Tibial artery (tissue), 4 donors: ENCODE results near the gene RPIA.

Experiments used
- DNase-seq, 2 donors: peaks; one replicate each; pipeline ENCODE4 v3.0.0-alpha.2; 2019
- H3K27ac ChIP-seq, 2 donors: fragments of 200-600 bp; sonication (generic) in 1 of 2; 1 replicate in 1 of 2; 2 replicates in 1 of 2; pipeline ENCODE4 v1.5.1; 2018 to 2019; ENCODE audit warnings: mild to moderate bottlenecking in 1 of 2
- H3K27me3 ChIP-seq, 2 donors: fragments of 200-600 bp; sonication (generic) in 1 of 2; one replicate each; pipeline versions ENCODE4 v1.5.1 to v1.6.0; 2016 to 2019
- H3K36me3 ChIP-seq, 3 donors: fragments of 200-600 bp; sonication (generic) in 2 of 3; one replicate each; pipeline ENCODE4 v1.5.1; 2016 to 2019; ENCODE audit warnings: mild to moderate bottlenecking in 2 of 3
- H3K4me1 ChIP-seq, 4 donors: fragments of 200-600 bp; sonication (generic) in 2 of 4; 1 replicate in 3 of 4; 2 replicates in 1 of 4; pipeline ENCODE4 v1.5.1; 2016 to 2019
- H3K4me3 ChIP-seq, 2 donors: fragments of 200-600 bp; sonication (generic) in 1 of 2; 1 replicate in 1 of 2; 2 replicates in 1 of 2; pipeline ENCODE4 v1.5.1; 2018 to 2019; ENCODE audit warnings: mild to moderate bottlenecking in 2 of 2
- H3K9me3 ChIP-seq, 3 donors: fragments of 200-600 bp; sonication (generic) in 1 of 3; one replicate each; pipeline ENCODE4 v1.5.1; 2016 to 2019
- intact Hi-C: fragments of 100-400 bp; cut with DNase I; formaldehyde crosslinking; loops from one replicate; pipeline ENCODE4 v1.15.0; 2023; ENCODE audit warnings: low total_unique reads
- TF ChIP-seq, protein P1 (sequence below), 2 experiments: fragments of 200-600 bp in 1 of 2; fragments of 450-650 bp in 1 of 2; IDR thresholded peaks; one replicate each; pipeline ENCODE4 v1.5.1; 2017 to 2019; ENCODE audit warnings: antibody characterized with exemption in 2 of 2, mild to moderate bottlenecking in 1 of 2, moderate library complexity in 1 of 2

Gene RPIA

DNA sequence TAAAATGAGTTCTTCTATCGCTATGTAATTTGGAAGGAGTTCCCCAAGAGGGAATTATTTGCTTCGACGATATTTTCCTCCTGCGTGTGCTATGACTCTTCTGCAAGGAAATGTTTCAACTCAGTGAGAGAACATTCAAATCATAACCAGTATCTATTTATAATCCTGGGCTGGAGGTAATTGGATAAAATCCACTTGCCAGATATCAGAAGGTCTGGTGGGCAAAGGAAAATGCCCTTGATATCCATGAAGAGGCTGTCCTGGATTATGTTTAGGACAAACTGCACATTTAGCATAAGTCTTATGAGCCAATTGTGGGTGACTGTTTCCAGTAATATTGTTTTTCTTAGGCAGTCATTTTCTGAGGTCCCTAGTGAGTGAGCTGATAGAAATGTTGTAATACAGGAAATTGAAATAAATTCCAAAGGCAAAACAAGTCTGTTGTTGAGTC lies 17.7 kb downstream of the RPIA start:
- H3K36me3 ChIP-seq: peaks cover 3 to 5% (median 3%) of the 10 kb centered on the region in 3 donors
- TF ChIP-seq, protein P1, sequence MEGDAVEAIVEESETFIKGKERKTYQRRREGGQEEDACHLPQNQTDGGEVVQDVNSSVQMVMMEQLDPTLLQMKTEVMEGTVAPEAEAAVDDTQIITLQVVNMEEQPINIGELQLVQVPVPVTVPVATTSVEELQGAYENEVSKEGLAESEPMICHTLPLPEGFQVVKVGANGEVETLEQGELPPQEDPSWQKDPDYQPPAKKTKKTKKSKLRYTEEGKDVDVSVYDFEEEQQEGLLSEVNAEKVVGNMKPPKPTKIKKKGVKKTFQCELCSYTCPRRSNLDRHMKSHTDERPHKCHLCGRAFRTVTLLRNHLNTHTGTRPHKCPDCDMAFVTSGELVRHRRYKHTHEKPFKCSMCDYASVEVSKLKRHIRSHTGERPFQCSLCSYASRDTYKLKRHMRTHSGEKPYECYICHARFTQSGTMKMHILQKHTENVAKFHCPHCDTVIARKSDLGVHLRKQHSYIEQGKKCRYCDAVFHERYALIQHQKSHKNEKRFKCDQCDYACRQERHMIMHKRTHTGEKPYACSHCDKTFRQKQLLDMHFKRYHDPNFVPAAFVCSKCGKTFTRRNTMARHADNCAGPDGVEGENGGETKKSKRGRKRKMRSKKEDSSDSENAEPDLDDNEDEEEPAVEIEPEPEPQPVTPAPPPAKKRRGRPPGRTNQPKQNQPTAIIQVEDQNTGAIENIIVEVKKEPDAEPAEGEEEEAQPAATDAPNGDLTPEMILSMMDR (IDR thresholded peaks at IDR 0.05): no peak
- no peaks in the 10 kb centered on the region for H3K9me3 ChIP-seq
- peaks cover 0 to 11% (median 0%) of the 10 kb centered on the region in 4 donors for H3K4me1 ChIP-seq
- H3K27ac ChIP-seq: no peak overlapping the region
- intact Hi-C loops: no loop called here
- no peak for DNase-seq
- H3K27me3 ChIP-seq: no peaks in the 10 kb centered on the region
- H3K4me3 ChIP-seq: no peak overlapping the region

DNA sequence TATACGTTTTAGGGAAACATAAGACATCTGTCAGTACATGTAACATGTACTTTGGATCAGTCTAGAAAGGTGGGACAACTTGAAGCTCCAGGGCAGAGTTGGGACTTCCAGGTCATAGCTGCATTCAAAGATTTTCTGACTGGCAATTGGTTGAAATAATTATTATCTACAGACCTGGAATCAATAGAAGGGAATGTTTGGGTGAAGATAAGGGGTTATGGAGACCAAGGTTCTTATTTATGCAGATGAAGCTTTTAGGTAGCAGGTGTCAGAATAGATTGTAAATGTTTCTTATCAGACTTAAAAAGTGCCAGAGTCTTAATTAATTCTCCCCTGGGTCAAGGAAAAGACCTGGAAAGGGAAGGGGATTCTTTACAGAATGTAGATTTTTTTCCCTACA lies 19.8 kb downstream of the RPIA start:
- intact Hi-C loops: no loop called here
- H3K9me3 ChIP-seq: no peaks in the 10 kb centered on the region
- H3K36me3 ChIP-seq: no peaks in the 10 kb centered on the region
- H3K27ac ChIP-seq: no peak overlapping the region
- no peaks in the 10 kb centered on the region for H3K27me3 ChIP-seq
- TF ChIP-seq, protein P1 (IDR thresholded peaks at IDR 0.05): no peak
- no peak overlapping the region for H3K4me3 ChIP-seq
- DNase-seq: no peak
- H3K4me1 ChIP-seq: peaks cover 0 to 11% (median 0%) of the 10 kb centered on the region in 4 donors

DNA sequence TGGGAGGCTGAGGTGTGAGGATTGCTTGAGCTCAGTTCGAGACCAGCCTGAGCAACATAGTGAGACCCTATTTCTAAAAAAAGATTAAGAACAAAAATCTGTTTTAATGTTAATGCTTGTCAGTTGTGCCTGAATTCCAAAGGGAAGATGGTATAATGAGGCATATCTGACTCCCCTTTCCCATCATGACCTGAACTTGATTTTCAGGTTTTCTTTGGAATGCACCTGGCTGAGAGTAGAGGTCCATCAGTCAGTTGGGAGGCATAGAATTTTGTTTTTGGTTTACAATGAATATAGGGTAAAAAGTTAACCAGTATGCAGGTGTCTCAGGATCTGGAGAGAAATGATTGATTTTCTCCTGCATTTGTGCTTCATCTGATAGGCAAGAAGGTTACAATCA lies 20.4 kb downstream of the RPIA start:
- Histone ChIP-seq H3K4me1 (peaks cover 0 to 11% (median 0%) of the 10 kb centered on the region in 4 donors), H3K27me3 (no peaks in the 10 kb centered on the region), H3K27ac (no peak overlapping the region), H3K36me3 (no peaks in the 10 kb centered on the region), H3K9me3 (no peaks in the 10 kb centered on the region), H3K4me3 (no peak overlapping the region)
- TF ChIP-seq, protein P1 (IDR thresholded peaks at IDR 0.05): no peak
- DNase-seq: no peak
- intact Hi-C loops: no loop called here

DNA sequence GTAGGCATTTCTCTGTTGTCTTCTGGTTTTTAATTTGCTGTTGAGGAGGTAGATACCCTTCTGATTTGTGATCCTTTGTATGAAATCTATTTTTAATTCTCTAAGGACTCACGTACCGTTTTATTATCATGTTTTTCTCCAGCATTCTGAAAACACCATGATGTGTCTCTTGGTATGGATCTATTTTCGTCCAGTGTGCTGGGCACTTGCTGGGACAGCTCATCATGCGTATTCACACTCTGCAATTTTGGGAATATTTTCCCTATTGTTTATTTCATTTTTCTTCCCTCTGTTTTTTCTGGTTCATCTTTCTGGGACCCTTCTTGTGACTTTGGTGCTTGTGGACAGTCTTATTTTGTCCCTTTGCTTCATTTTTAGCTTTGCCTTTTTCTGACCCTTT lies 21.9 kb downstream of the RPIA start:
- Histone ChIP-seq H3K9me3 (no peaks in the 10 kb centered on the region), H3K4me3 (no peak overlapping the region), H3K27me3 (no peaks in the 10 kb centered on the region), H3K4me1 (peaks cover 0 to 15% (median 0%) of the 10 kb centered on the region in 4 donors), H3K36me3 (no peaks in the 10 kb centered on the region), H3K27ac (no peak overlapping the region)
- no peak for DNase-seq
- TF ChIP-seq, protein P1 (IDR thresholded peaks at IDR 0.05): no peak
- intact Hi-C loops: no loop called here

DNA sequence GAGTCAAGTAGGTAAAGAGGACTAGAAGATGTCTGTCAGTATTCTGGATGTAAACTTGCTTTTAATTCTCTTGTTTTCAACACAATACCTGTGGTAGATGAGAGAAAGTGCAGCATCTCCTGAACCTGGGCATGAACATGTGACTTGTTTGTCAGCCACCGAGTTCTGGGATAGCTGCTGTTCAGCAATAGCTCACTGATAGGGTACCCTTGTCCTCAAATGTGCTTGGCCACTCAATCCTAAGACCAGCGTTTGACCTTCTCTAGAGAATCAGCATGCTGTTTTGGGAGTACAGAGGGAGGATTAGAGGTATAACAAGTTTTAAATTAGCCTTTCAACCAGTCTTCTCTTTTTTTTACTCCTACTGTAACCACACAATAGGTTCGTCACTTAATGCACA lies 23.2 kb downstream of the RPIA start:
- H3K9me3 ChIP-seq: no peaks in the 10 kb centered on the region
- intact Hi-C loops: no loop called here
- H3K4me3 ChIP-seq: no peak overlapping the region
- no peaks in the 10 kb centered on the region for H3K36me3 ChIP-seq
- no peak overlapping the region for H3K27ac ChIP-seq
- H3K4me1 ChIP-seq: peaks cover 0 to 9% (median 0%) of the 10 kb centered on the region in 4 donors
- TF ChIP-seq, protein P1 (IDR thresholded peaks at IDR 0.05): no peak
- no peak for DNase-seq
- no peaks in the 10 kb centered on the region for H3K27me3 ChIP-seq

DNA sequence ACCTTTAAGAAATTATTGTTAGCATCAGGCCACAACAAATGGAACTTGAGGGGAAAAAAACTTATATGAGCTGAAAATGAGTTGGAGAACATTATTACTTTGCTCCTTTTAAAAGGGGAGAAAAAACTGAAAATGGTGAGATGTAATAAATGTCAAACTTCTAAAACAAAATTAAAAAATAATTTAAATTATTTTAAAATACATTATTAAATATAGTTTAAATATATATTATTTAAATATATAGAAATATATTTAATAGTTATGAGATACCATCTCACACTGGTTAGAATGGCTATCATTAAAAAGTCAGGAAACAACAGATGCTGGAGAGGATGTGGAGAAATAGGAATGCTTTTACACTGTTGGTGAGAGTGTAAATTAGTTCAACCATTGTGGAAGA lies 28.9 kb downstream of the RPIA start:
- H3K27me3 ChIP-seq: no peaks in the 10 kb centered on the region
- intact Hi-C loops: no loop called here
- DNase-seq: no peak
- H3K9me3 ChIP-seq: no peaks in the 10 kb centered on the region
- no peaks in the 10 kb centered on the region for H3K36me3 ChIP-seq
- H3K27ac ChIP-seq: no peak overlapping the region
- H3K4me1 ChIP-seq: peaks cover 0 to 9% (median 0%) of the 10 kb centered on the region in 4 donors
- TF ChIP-seq, protein P1 (IDR thresholded peaks at IDR 0.05): no peak
- H3K4me3 ChIP-seq: no peak overlapping the region
